RKO (cell line): ENCODE measurements around the gene BPIFA1.

Experiments
- DNase-seq: peaks from one replicate; pipeline ENCODE4 v3.0.0-alpha.2; 2016; ENCODE audit warnings: low spot score

BPIFA1 gene

DNA sequence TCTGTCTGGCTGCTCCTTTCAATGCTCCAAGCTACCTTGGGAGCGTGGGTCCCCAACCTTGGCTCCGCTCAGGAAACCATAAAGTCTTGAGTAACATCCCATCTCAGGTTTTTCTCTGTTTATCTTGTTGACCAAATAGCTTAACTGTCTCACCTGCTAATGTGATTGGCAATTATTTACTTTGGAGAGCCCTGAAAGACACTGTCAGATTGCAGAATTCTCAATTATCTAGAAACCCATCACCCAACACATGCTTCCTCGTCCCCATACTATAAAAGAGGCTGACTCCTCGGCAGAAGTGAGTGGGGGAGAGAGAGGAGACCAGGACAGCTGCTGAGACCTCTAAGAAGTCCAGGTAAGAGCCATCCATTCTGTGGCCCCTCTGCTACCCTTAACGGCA is at the start of gene BPIFA1:
Gene BPIFA1, plus strand, starts transcription at position 301 of the 400 bp plus-strand sequence. CDS start 1,716 bp downstream, outside the sequence.
- no peak for DNase-seq

DNA sequence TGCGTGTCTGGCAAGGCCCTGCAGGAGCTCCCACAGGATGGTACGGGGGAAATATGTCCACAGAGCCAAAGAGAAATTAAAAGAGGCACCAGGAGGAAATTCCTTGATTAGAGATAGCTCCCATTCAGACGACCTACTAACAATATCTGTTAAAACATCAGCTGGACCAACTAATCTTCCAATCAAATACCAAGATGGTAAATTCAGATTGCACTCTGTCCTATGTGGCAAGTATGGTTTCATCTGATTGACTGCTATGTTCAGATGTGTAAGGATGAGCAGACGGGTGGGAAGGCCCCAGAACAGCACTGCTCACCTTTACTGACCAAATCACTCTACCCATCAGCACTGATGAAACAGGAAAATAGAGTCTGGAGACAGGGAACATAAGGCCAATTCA is 48.3 kb upstream of the BPIFA1 start:
- no peak for DNase-seq

DNA sequence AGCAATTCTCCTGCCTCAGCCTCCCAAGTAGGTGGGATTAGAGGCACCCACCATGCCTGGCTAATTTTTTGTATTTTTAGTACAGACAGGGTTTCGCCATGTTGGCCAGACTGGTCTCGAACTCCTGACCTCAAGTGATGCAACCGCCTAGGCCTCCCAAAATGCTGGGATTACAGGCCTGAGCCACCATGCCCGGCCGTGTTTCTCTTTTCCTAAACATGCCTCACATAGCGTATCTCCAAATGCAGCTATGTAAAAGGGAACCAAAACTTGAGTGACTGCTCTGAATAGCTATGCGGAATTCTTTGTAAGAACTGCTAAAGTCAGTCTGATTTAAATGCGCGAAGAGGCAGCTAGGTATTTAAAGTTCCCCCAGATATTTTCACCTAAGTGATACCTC is 47.4 kb upstream of the BPIFA1 start:
- DNase-seq: no peak

DNA sequence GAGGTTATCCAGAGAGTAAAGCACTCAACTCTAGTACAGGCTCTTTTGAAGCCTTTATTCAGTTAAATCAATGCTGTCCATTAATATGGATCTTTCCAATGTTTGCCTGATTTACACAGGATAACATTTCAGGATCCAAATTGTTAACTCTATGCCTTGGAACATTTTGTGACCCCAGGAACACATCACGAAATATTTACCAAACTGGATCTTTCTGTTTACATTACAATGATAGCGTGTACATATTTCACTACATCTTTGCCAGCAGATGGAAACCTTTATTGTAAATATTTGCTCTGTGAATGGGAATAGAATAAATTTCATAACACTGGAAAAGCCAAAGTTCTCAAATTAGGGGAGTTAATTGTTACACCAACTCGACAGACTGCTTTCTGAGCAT is 44.3 kb upstream of the BPIFA1 start:
- no peak for DNase-seq

DNA sequence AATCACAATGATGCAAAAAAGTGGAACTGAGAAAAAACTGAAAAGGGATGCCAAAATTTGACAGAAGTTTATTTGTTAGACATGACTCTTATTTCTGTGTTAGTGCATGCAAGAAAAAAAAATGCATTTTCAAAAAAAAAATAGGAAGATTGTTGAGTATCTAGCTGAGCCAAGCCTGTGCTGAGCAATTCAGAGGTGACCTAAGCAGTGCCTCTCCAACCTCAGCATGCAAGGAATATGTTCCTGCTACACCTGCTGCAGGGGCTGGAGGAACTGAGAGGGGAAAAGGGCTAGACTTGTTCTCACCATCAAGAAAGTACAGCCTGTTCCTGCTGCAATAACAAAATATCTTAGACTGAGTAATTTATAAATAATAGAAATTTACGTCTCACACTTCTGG is 43.8 kb upstream of the BPIFA1 start:
- no peak for DNase-seq

DNA sequence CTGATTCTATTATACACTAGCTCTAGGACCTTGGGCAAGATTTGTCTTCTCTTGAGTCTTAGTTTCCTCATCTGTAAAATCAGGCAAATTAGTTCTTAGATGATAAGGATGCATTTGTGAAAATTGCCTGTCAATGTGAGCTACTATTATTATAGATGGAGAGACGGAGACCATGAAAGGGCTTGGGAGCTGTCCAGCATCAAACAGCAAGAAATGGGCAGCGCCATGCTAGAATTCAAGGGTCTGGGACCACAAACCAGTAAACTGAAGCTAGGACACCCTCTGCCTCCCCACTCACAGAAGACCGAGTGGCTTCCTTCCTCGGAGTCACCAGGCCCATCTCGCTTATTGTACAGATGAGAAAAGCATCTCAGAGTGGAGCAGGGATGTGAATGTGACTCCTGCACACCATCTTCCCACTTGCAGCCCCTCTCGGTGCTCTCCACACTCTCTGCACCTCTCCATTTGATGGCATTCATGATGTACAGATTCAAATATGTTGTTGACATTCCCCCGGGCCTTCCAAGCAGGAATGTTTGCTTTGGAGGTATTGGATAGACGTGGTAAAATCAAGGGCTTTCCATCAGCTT is 42.8 kb upstream of the BPIFA1 start:
- DNase-seq: no peak

DNA sequence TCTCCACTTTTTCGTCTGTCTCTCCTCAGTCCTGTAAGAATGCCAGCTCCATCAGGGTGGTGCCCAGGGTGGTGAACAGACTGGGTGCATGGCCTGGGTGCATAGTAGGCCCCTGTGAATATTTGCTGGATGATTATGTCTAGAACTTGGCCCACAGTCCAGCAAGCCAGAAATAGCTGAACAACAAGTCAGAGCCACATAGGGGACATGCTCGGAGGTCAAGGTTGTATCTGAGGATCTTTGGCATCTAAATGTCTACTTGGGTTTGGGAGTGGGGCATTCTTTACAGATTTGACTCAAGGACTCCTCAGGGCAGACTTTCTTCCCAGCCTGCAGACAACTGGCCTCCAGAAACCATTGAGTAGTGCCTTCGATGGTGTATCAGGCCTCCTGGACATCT is 36.8 kb upstream of the BPIFA1 start:
- DNase-seq: no peak

DNA sequence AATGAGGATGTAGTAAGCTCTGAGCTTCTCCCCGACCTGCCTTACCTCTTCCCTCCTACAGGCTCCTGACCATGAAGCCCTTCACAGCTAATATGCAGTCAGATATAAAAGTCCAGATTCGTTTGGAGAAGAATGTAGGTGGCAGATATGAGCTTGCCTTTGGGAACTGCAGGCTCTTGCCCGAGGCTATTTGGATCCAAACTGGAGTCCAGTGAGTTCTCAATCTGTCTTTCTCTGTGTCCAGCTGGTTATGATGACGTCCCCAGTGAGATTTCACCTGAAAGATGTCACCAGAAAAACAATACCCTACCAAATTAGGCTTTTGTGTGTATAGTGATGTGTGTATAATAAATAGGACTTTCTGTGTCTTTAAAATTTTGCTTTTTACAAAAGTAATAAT is 33.3 kb upstream of the BPIFA1 start:
- no peak for DNase-seq

DNA sequence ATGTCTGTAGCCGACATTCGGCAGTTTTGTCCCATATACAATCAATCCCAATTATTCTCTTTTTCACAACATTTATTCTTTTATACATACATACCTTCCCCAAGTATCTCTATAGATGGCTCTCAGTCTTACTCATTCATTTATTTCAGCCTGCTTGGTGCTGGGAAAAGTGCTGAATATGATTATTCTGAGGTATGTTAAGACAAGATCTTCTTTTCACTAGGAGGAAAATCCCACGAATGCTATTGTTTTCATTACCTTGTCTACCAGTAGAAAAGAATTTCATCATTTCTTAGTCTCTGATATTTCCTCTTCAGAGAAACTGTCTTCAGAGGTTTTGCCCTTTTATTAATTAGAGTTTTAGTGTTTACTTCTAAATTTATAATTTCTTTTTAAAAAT is 32.4 kb upstream of the BPIFA1 start:
- no peak for DNase-seq

DNA sequence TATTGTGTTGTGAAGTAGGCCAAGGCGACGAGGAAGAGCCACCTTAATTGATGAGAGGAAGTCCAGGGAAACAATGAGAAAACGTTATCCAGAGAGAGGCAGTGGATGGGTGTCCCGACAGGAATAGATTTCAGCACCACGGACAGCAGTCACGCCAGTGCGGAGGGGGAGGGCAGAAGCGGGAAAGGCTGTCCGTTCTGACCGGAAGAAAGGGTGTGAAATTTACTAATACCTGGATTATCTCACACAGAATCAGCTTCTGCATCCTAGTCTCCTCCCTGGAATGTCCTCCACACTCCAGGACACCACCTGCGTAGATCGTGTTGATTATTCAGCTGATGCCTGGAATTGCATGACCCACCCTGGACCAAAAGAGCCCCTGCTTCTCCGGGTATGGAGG is 26.0 kb upstream of the BPIFA1 start:
- peak; percentile 84 for DNase-seq

DNA sequence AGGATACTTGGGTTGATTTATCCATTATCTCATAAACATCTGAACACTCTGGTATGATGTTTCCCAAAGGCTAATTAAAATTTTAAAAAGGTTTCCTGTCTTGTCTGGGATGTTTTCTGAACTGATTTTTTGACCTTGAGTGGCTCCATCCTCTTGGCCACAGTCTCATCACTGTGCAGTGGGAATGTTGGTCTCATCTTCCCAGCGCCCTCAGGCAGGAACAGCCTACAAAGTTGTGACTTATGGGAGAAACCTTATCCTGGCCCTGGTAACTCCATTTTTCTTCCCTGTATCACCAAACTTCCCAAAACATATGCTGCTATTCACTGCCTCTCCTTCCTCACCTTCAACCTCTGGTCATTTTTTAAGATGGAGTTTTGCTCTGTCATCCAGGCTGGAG is 25.4 kb upstream of the BPIFA1 start:
- no peak for DNase-seq

DNA sequence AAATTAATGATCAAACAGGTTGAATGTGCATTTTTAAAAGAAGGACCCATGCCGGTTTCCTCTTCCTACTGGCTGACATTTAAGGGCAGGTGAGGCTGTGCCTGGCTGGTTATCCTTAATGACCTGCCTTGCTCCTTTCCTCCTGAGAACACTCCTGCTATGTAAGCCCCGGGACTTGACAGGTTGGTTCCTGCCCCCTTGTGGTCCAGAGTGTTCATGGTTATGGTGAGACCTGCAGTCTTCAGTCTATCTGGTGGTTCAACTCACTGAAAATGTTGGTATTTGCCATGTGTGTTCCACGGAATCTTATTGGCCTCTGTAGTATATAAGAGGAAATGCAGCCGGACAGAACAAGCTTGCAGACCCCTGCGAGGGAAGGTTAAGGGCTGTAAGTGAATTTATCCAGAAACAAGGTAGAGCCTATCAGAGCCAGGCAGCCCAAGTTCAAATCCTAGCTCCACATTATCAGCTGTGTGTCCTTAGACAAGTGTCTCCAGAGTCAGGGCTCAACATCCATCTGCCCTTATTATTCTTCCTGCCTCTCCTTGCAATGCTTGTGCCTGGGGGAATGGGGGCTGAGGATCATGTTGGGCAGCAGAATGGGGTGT is 23.9 kb upstream of the BPIFA1 start:
- peak; percentile 72 for DNase-seq

DNA sequence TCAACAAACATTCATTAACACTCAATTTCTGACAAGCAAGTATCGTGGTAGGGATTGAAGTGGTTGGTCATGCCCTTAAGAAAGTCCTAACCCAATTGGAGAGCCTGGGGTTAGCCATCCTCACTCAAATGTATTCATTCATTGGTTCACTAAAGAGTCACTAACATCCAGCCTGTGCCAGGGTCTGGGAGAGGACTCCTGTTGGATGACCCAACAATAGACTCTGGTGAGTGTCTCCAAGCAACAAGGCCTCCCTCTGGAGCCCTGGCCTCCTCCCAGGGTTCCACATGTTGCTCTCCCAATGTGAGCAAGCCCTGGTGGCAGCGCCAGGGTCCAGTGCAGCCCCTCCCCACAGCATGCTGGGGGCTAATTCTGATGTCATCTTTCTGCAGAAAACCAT is 18.7 kb upstream of the BPIFA1 start, which contains the start of gene BPIFA3:
Gene BPIFA3, plus strand, starts transcription at position 301 of the 400 bp plus-strand sequence. CDS start 185 bp downstream, outside the sequence.
- DNase-seq: no peak

DNA sequence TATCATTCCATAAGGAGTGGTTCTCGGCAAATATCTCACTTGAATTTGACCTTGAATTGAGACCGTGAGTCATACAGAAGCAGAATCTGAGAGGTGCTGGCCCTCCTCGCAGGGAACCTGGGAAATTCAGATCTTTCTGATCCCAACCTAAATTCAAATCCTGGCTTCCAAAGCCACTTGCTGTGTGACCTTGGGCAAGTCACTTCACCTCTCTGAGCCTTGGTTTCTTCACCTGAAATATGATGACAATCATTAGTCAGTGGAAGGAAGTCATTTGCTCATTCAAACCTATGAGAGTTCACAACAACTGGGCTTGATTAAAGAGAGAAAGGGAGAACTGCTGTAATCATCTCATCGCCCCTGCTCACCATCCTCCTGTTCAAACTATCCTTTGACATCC is 11.4 kb upstream of the BPIFA1 start:
- no peak for DNase-seq

DNA sequence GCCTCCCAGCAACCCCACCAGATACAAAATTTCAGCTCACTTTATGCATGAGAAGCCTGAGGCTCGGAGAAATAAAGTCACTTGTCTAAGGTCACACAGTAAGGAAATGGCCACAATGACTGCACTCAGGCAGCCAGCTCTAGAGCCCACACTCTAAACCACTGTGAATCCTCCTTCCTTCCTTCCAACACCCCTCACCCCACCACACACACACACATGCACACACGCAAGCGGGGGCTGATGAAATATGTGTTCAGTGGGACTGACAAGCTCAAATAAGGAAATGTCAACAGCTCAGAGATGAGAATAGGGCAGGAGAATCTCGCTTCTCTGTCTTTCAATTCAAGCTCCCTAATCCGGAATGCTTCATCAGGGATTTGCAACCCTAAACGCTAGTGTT is 6.0 kb upstream of the BPIFA1 start:
- DNase-seq: no peak

DNA sequence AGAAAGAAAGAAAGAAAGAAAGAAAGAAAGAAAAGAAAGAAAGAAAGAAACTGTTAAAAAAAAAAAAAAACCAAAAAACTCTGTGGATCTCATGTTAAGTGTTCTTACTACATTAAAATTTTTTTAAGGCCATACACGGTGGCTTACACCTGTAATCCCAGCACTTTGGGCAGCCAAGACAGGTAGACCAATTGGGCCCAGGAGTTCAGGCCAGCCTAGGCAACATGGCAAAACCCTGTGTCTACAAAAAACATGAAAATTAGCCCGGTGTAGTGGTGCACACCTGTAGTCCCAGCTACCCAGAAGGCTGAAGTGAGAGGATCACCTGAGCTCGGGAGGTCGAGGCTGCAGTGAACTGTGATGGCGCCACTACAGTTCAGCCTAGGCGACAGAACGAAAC is 4.6 kb upstream of the BPIFA1 start:
- DNase-seq: no peak

DNA sequence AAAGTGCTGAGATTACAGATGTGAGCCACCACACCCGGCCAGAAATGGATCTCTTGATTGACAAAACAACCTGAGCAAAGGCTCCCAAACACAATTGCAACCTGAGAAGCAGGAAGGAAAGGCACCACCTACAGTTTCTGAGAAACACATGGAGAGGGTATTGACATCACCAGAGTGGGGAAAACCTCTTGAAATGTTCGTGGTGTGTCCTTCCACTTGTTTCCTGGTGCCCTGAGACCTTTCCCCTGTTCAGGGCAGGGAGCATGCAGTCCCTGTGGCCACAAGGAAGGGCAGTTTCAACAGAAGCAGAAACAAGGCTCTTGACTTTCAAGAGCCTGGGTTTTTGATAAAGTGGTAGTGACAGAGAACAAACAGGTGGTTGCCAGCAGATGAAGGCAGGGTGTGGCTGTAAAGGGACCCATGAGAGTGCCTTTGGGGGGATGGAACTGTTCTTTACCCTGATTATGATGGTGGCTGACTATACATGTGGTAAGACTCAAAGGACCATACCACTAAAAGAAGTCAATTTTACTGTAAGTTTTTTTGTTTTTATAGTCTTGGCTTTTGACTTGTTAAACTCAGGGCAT is 3.2 kb upstream of the BPIFA1 start:
- DNase-seq: no peak

DNA sequence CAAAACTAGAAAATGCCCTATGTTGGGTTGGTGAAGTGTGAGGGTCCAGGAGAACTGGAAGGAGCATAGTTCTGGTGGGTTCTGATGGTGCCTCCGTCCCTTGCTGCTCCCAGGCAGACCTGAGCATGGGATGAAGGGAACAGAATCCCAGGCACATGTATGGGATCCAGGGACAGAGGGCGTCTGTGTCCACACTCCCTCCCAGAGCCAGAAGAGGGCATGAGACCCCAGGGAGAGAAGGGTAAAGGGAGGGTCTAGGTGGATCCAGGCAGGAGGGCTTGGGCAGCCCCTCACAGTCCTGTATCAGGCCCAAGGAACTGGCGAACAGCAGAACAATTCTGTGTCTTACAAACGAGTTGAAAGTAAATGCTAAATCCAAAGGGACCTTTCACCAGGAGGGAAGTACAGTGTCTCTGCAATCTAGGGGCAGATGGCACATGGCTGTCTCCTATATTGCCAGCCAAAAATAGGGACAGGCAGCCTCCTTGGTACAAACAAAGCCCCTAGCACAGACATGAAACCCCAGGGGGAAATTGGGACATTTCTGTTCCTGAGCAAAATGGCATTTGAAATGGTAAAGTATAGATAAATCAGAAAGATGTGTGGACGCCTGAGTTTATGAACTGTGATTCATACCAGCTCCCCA is 2.5 kb upstream of the BPIFA1 start:
- no peak for DNase-seq

DNA sequence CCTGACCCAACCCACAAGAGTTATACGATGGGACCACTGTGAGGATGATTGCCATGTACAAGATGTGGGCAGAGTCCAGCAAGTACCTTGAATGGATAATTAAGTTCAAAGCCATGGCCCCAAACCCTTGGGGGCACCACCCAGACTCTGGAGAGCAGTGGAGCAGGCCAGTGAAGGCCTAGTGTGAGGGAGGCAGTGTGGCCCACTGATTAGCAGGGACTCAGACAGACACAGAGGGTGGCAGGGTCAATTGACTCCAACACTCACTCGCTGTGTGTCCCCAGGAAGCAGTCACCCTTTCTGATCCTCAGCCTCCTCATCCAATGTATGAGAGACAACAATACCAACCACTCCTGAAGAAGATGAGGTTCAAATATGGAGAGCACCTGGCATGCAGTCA is 1.7 kb upstream of the BPIFA1 start:
- no peak for DNase-seq

DNA sequence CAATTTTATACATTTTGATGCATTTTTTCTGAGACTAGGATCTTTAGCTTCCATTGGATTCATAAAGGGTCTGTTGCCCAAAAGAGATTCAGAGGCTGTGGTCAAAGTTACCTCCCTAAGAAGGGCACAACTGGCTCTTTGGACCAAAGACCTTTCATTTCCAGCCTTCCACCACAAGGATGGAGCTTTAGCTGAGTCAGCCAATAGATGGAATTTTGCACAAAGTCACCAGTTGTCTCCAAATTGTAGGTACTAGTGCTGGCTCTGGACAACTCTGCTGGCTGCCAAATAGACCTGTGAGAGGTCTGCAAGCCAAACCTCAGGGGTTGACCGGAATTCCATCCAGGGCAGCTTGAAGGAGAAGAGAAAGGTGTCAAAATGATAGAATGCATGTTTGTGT is 555 bp downstream of the BPIFA1 start:
- no peak for DNase-seq

DNA sequence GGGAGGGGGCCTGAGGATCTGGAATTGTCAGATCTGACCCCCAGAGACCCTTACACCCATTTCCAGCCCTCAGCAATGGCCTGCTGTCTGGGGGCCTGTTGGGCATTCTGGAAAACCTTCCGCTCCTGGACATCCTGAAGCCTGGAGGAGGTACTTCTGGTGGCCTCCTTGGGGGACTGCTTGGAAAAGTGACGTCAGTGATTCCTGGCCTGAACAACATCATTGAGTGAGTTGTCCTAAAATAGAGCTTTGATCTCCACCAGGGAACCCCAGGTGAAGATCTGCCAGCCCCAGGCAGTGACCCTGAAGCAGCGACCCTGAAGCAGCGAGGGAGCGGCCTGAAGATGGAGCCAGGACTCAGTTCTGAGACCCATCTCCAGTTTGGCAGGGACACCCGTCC is 2.2 kb downstream of the BPIFA1 start:
- no peak for DNase-seq

DNA sequence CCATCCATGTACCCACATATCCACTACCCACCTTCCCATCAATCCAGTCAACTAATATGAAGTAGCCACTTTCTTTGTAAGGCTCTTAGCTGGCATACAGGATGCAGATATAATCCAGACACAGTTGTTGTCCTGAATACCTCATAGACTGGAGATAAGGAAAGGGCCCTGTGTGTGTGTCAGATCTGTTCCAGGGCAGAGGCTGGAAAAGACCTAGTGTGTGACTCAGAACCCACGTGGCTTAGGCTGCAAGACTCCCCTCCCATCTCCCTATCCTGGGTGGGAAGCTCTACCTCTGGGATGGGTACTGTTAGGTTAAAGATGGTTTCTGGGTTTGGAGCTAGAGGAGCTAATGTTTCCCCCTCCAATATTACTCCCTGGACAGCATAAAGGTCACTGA is 3.6 kb downstream of the BPIFA1 start:
- no peak for DNase-seq

DNA sequence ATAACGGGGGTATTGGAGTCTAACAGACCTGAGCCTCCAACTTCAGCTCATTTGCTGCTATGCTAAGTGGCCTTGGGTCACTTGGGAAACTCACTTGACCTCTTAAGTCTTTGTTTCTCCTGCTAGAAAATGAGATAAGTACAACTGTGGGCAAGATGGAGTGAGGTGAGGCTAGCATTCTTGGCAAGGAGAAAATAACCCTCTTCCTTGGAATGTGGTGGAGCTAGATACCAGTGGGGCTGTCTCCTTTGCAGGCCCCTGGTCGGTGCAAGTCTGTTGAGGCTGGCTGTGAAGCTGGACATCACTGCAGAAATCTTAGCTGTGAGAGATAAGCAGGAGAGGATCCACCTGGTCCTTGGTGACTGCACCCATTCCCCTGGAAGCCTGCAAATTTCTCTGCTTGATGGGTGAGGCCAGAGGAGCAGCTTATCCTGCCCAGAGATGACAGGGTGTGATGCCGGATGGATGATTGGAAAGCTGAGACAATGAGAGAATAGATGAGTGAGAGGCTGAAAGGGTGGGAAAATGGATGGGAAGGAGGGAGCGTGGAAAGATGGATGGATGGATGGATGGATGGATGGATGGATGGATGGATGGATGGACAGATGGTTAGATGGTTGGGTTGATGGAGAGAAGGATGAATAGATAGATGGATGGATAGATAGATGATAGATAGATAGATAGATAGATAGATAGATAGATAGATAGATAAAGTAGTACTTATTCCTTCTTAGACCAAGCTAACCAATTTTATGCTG is 4.4 kb downstream of the BPIFA1 start:
- DNase-seq: no peak
